Kidney (tissue), 14 donors: ENCODE results near the gene STK24. TPM values are rescaled to one million over a fixed set of nuclear protein-coding genes. Genes with fewer than 3 reads are reported as not detected.

ENCODE experiments used
- DNase-seq, 5 donors: peaks; one replicate each; pipeline ENCODE4 v3.0.0-alpha.2; 2013 to 2020
- FAIRE-seq: peaks from 2 replicates; lab custom pipeline; 2012; peaks lifted over from hg19 to GRCh38; lab: Jason Lieb, UNC
- H3K27ac ChIP-seq, 2 donors: one replicate each; pipeline ENCODE4 v1.7.0; 2013; ENCODE audit warnings: low read depth in 2 of 2, low read length in 2 of 2, inconsistent platforms in 1 of 2
- H3K27me3 ChIP-seq: one replicate; pipeline ENCODE4 v1.7.1; 2013; ENCODE audit warnings: low read length, inconsistent platforms; ENCODE audit not compliant: control insufficient read depth, insufficient read depth
- H3K36me3 ChIP-seq, 3 donors: one replicate each; pipeline versions ENCODE4 v1.7.0 to v1.7.1; 2013; ENCODE audit warnings: low read length in 3 of 3, control low read depth in 1 of 3, inconsistent platforms in 1 of 3; ENCODE audit not compliant: insufficient read depth in 3 of 3, control insufficient read depth in 2 of 3
- H3K4me1 ChIP-seq, 3 donors: one replicate each; pipeline versions ENCODE4 v1.7.0 to v1.7.1; 2013; ENCODE audit warnings: low read length in 3 of 3, inconsistent platforms in 1 of 3, low read depth in 1 of 3; ENCODE audit not compliant: control insufficient read depth in 2 of 3, insufficient read depth in 2 of 3
- H3K4me3 ChIP-seq, 3 donors: one replicate each; pipeline versions ENCODE4 v1.7.0 to v1.8.1; 2013; ENCODE audit warnings: low read length in 3 of 3, control low read depth in 1 of 3, inconsistent platforms in 1 of 3
- H3K9ac ChIP-seq, 3 donors: one replicate each; pipeline versions ENCODE4 v1.7.0 to v1.7.1; 2013; ENCODE audit warnings: low read length in 3 of 3, control low read depth in 1 of 3, inconsistent platforms in 1 of 3
- H3K9me3 ChIP-seq, 3 donors: one replicate each; pipeline versions ENCODE4 v1.7.0 to v1.7.1; 2013; ENCODE audit warnings: low read length in 3 of 3, control low read depth in 1 of 3, inconsistent platforms in 1 of 3; ENCODE audit not compliant: control insufficient read depth in 2 of 3, insufficient read depth in 1 of 3
- intact Hi-C: fragments of 100-400 bp; cut with DNase I; formaldehyde crosslinking; loops from one replicate; pipeline ENCODE4 v1.11.1; 2022
- polyA plus RNA-seq: library from polyadenylated mRNA; stranded (reverse); fragments of 350-450 nt; fragmentation: Illumina TruSeq; extraction: RNeasy Lipid Tissue Mini Kit (QIAGEN cat#74804); gene quantifications from one replicate; pipeline ENCODE4 v1.2.3, GENCODE V29; 2014; ENCODE audit warnings: low read depth, low replicate concordance; ENCODE audit not compliant: insufficient read depth
- total RNA-seq: library from RNA; stranded (reverse); fragmentation: NEBNext Ultra II Directional; extraction: Animal tissue kit (Norgen Biotek cat#: 25700); gene quantifications from one replicate; pipeline ENCODE4 v1.2.1, GENCODE V29; 2021
- TF ChIP-seq, protein P1 (sequence below): IDR thresholded peaks from 3 replicates; pipeline ENCODE4 v1.5.1; 2012; ENCODE audit warnings: mild to moderate bottlenecking, moderate library complexity, borderline replicate concordance; ENCODE audit not compliant: insufficient read depth; ENCODE audit errors: extremely low read depth
- donor health status: control.
- donor health status: control.
- donor health status: control.
- donor health status: control.
- donor health status: control.
- donor health status: DM: yes; HTN: yes; CAD: no.
- donor health status: Normal renal cell carcinoma (clear cell type).

STK24 gene
- total and polyA plus RNA-seq, 2 donors from 2014 or later = 56.7 to 122 TPM

DNA sequence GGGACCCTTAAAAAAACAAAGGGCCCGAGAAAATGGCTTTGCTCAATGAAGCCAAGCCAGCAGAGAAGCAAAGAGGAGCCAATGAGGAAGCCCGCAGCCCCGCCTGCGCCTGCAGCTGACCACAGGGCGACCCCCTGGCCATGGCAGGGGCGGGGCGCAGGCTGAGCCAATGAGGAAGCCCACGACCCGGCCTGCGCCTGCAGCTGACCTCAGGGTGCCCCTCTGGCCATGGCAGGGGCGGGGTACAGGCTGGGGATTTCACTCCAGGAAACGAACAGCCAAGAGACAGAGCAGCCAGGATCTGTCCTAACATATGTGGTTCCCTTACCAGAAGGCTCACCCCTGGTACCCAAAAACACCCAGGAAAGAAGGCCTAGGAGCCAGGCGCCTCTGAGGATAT is 101.4 kb downstream of the STK24 start:
- TF ChIP-seq, protein P1, sequence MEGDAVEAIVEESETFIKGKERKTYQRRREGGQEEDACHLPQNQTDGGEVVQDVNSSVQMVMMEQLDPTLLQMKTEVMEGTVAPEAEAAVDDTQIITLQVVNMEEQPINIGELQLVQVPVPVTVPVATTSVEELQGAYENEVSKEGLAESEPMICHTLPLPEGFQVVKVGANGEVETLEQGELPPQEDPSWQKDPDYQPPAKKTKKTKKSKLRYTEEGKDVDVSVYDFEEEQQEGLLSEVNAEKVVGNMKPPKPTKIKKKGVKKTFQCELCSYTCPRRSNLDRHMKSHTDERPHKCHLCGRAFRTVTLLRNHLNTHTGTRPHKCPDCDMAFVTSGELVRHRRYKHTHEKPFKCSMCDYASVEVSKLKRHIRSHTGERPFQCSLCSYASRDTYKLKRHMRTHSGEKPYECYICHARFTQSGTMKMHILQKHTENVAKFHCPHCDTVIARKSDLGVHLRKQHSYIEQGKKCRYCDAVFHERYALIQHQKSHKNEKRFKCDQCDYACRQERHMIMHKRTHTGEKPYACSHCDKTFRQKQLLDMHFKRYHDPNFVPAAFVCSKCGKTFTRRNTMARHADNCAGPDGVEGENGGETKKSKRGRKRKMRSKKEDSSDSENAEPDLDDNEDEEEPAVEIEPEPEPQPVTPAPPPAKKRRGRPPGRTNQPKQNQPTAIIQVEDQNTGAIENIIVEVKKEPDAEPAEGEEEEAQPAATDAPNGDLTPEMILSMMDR = no peak
- no peak overlapping the region for H3K4me3 ChIP-seq
- peaks cover 3 to 23% (median 13%) of the 10 kb centered on the region in 3 donors for H3K4me1 ChIP-seq
- intact Hi-C loops = no loop called here
- H3K9ac ChIP-seq = no peak overlapping the region
- H3K27ac ChIP-seq = no peak overlapping the region
- peaks cover 9 to 22% (median 21%) of the 10 kb centered on the region in 3 donors for H3K36me3 ChIP-seq
- H3K9me3 ChIP-seq = no peaks in the 10 kb centered on the region
- no peaks in the 10 kb centered on the region for H3K27me3 ChIP-seq
- DNase-seq (peak in 1 of 5 donors; percentile 70), FAIRE-seq (no peak)

DNA sequence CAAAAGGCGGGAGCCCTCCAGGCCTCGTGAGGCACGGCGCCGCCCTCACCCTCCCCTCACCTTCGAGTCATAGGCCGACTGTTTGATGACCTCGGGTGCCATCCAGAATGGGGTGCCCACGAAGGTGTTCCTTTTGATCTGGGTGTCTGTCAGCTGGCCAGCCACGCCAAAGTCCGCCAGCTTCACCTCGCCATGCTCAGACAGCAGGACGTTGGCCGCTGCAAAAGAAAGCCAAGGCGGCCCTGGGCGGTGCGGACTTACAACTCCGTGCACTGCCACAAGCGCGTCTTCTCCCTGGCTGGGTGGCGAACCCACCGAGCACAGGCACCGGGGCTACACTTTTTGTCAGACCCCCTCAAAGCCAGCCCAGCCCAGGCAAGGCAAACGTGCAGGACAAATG is 102.1 kb downstream of the STK24 start:
- Histone ChIP-seq H3K27me3 (no peaks in the 10 kb centered on the region), H3K9ac (no peak overlapping the region), H3K4me1 (peaks cover 3 to 22% (median 13%) of the 10 kb centered on the region in 3 donors), H3K36me3 (peaks cover 9 to 22% (median 21%) of the 10 kb centered on the region in 3 donors), H3K9me3 (no peaks in the 10 kb centered on the region), H3K27ac (no peak overlapping the region), H3K4me3 (no peak overlapping the region)
- FAIRE-seq (no peak), DNase-seq (no peak)
- TF ChIP-seq, protein P1 = no peak
- intact Hi-C loops = no loop called here

DNA sequence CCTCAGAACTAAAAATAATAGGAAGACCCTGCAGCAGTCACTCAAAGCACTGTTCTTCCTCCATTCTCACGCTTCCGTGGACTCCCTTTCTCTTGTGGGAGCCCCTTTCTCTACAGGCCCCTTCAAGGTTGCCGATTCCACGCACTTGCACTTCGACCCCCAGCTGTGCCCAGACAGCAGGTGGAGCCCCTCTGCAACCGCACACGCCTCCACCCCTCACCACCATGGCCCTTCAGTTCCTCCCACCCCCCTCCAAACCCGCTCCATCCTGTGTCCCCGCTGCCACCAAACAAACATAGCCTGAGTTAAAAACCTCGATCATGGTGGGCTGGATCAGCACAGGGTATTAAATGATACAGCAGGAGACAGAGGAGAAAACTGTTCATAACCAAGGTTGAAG is 102.6 kb downstream of the STK24 start:
- TF ChIP-seq, protein P1 = no peak
- no peaks in the 10 kb centered on the region for H3K9me3 ChIP-seq
- FAIRE-seq (no peak), DNase-seq (no peak)
- peaks cover 3 to 21% (median 13%) of the 10 kb centered on the region in 3 donors for H3K4me1 ChIP-seq
- peaks cover 9 to 22% (median 21%) of the 10 kb centered on the region in 3 donors for H3K36me3 ChIP-seq
- H3K9ac ChIP-seq = no peak overlapping the region
- intact Hi-C loops = no loop called here
- H3K27me3 ChIP-seq = no peaks in the 10 kb centered on the region
- H3K4me3 ChIP-seq = no peak overlapping the region
- no peak overlapping the region for H3K27ac ChIP-seq

DNA sequence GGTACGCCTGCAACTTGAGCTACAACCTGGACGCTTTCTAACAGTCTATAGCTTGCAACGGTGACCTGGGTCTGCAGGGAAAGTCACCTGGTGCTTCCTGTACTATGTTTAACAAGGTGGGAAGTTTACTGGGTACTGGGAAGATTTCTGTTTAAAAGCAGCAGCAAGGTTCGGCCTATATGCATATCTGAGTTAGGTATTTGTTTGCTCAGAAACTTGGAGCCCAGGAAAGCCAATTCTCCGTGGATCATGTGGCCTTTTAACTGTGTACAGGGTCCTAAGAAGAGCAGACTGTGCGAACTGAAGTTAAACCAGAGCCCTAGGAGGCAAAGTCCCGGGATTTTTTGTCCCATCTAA is 103.1 kb downstream of the STK24 start:
- intact Hi-C loops = no loop called here
- Histone ChIP-seq H3K9me3 (no peaks in the 10 kb centered on the region), H3K9ac (no peak overlapping the region), H3K4me1 (peaks cover under 1 to 21% (median 13%) of the 10 kb centered on the region in 3 donors), H3K27ac (no peak overlapping the region), H3K27me3 (no peaks in the 10 kb centered on the region), H3K4me3 (no peak overlapping the region), H3K36me3 (peaks cover 9 to 23% (median 21%) of the 10 kb centered on the region in 3 donors)
- FAIRE-seq (no peak), DNase-seq (no peak)
- TF ChIP-seq, protein P1 = no peak
